Fibroblast of lung (primary cell): ENCODE measurements around the gene VWDE.

Source experiments
- EZH2 ChIP-seq: IDR thresholded peaks from 2 replicates; pipeline ENCODE4 v1.5.1; 2012; ENCODE audit warnings: low read length, control low read depth, mild to moderate bottlenecking; ENCODE audit errors: missing control alignments
- TF ChIP-seq, protein P1 (sequence below), 2 donors: IDR thresholded peaks in 1 of 2; conservative IDR thresholded peaks in 1 of 2; 1 replicate in 1 of 2; 2 replicates in 1 of 2; pipeline ENCODE4 v1.5.1; 2011 to 2012; ENCODE audit warnings: low read length in 2 of 2, control low read depth in 1 of 2, inconsistent platforms in 1 of 2, low read depth in 1 of 2, mild to moderate bottlenecking in 1 of 2

DNA sequence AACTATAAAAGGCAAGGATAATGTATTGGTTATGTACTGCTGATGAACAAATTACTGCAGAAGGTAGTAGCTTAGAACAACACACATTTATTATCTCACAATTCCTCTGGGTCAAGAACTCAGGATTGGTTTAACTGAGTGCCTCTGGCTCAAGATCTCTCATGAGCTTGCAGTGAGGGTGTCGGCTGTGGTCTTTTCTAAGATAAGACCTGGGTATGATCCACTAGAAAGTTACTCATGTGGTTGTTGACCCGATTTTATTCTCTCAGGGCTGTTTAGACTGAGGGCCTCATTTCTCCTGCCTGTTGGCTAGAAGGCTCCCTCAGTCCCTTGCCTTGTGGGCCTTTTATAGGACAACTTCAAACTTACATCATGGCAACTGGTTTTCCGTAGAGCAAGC, 86.7 kb downstream of the VWDE start:
- TF ChIP-seq, protein P1, sequence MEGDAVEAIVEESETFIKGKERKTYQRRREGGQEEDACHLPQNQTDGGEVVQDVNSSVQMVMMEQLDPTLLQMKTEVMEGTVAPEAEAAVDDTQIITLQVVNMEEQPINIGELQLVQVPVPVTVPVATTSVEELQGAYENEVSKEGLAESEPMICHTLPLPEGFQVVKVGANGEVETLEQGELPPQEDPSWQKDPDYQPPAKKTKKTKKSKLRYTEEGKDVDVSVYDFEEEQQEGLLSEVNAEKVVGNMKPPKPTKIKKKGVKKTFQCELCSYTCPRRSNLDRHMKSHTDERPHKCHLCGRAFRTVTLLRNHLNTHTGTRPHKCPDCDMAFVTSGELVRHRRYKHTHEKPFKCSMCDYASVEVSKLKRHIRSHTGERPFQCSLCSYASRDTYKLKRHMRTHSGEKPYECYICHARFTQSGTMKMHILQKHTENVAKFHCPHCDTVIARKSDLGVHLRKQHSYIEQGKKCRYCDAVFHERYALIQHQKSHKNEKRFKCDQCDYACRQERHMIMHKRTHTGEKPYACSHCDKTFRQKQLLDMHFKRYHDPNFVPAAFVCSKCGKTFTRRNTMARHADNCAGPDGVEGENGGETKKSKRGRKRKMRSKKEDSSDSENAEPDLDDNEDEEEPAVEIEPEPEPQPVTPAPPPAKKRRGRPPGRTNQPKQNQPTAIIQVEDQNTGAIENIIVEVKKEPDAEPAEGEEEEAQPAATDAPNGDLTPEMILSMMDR (conservative IDR thresholded peaks at IDR 0.05 in 1 of 2, IDR thresholded peaks at IDR 0.05 in 1 of 2; ENCODE audit: low read depth in 1 of 2, low read length in 2 of 2), result no peak
- no peak for TF ChIP-seq EZH2
